Measurements from ENCODE around the gene ZNF652. TPM values are rescaled to one million over a fixed set of nuclear protein-coding genes. Genes with fewer than 3 reads are reported as not detected.

The ZNF652 gene
- total and polyA plus RNA-seq, 3 donors from 2014 or later: 32.3 to 62.3 (median 51.2) TPM

DNA sequence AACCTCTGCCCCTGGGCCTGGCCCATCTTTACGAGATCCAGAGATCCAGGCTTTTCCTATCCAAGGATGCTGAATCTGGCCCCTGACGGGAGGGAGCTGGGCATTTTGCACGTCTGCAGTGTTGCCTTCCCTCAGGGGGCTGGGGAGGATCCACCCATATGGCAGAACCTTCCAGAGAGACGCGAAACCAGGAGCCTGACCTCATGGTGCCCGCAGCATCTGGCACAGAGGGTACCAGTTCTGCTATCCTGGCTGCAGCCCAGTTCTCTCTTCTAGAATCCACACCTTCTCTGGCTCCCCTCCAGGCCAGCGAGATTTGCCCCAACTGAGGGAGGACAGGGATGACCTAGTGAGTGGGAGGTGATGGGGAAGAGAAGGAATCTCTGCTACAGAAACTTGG lies 20.5 kb upstream of the ZNF652 start:
- DNase-seq: no peak
- Histone ChIP-seq H3K9me3 (no peaks in the 10 kb centered on the region), H3K36me3 (ENCODE audit: low read depth, missing control alignments) (no peaks in the 10 kb centered on the region), H3K4me1 (no peaks in the 10 kb centered on the region), H3K4me3 (no peak overlapping the region), H3K27me3 (no peaks in the 10 kb centered on the region), H3K27ac (no peak overlapping the region)
- WGBS, 2 donors: 62 to 70% methylated on average over 7 of the region's 7 CpGs
- intact Hi-C loops (cut with DNase I; ENCODE audit: low total_unique reads): loop anchor here (10.0 kb wide), 1 partner anchor 48 kb away; no protein-coding TSS in a partner anchor
- TF ChIP-seq, protein P1, sequence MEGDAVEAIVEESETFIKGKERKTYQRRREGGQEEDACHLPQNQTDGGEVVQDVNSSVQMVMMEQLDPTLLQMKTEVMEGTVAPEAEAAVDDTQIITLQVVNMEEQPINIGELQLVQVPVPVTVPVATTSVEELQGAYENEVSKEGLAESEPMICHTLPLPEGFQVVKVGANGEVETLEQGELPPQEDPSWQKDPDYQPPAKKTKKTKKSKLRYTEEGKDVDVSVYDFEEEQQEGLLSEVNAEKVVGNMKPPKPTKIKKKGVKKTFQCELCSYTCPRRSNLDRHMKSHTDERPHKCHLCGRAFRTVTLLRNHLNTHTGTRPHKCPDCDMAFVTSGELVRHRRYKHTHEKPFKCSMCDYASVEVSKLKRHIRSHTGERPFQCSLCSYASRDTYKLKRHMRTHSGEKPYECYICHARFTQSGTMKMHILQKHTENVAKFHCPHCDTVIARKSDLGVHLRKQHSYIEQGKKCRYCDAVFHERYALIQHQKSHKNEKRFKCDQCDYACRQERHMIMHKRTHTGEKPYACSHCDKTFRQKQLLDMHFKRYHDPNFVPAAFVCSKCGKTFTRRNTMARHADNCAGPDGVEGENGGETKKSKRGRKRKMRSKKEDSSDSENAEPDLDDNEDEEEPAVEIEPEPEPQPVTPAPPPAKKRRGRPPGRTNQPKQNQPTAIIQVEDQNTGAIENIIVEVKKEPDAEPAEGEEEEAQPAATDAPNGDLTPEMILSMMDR (IDR thresholded peaks at IDR 0.05): no peak
- no peak for TF ChIP-seq POLR2A (IDR thresholded peaks at IDR 0.05)

DNA sequence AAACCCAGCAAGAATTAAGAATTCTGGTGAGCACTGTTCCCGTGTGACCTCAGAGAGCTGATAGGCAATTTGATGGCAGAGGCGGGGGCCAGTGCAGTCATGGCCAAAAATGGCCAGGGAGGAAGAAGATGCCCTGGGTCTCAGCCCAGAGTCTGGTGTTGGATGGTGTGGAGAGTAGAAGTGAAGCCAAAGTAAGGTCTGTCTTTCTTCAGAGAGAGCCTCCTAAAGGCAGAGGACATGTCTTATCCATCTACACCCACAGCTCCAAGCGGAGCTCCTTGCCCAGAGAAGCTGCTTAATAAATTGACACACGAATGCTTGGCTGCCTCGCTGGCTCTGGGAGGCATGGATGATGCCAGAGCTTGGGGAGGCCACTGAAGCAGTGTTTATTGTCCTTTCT lies 19.7 kb upstream of the ZNF652 start:
- 82 to 90% methylated on average over 5 of the region's 5 CpGs for WGBS, 2 donors
- Histone ChIP-seq H3K27ac (no peak overlapping the region), H3K4me1 (no peaks in the 10 kb centered on the region), H3K27me3 (no peaks in the 10 kb centered on the region), H3K9me3 (no peaks in the 10 kb centered on the region), H3K4me3 (no peak overlapping the region), H3K36me3 (ENCODE audit: low read depth, missing control alignments) (no peaks in the 10 kb centered on the region)
- no peak for DNase-seq
- intact Hi-C loops (cut with DNase I; ENCODE audit: low total_unique reads): loop anchor here (10.0 kb wide), 1 partner anchor 47 kb away; no protein-coding TSS in a partner anchor
- TF ChIP-seq, protein P1 (IDR thresholded peaks at IDR 0.05): no peak
- TF ChIP-seq POLR2A (IDR thresholded peaks at IDR 0.05): no peak

DNA sequence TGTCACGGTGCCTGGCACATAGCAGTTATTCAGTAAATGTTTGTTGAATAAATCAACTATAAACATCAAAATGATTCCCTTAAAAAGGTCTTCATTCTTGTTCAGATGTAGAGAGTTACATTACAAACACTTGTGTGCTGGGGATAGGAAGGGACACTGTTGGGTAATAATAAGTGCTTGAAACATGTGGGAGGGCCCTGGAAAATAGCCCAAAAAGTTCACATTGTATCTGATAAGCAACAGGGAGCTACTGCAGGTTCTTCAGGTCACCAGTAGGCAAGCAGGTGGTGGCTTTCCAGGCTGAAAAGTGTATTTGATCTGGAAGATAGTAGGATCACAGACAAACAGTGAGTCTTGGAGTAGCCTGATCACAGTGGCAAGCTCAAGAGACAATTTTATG lies 19.0 kb upstream of the ZNF652 start:
- WGBS, 2 donors: 71 to 77% methylated on average over 1 of the region's 1 CpG
- H3K9me3 ChIP-seq: no peaks in the 10 kb centered on the region
- no peaks in the 10 kb centered on the region for H3K4me1 ChIP-seq
- no peak overlapping the region for H3K27ac ChIP-seq
- H3K36me3 ChIP-seq (ENCODE audit: low read depth, missing control alignments): no peaks in the 10 kb centered on the region
- intact Hi-C loops (cut with DNase I; ENCODE audit: low total_unique reads): loop anchor here (10.0 kb wide), 1 partner anchor 46 kb away; no protein-coding TSS in a partner anchor
- no peak for DNase-seq
- no peaks in the 10 kb centered on the region for H3K27me3 ChIP-seq
- no peak for TF ChIP-seq POLR2A (IDR thresholded peaks at IDR 0.05)
- TF ChIP-seq, protein P1 (IDR thresholded peaks at IDR 0.05): no peak
- H3K4me3 ChIP-seq: no peak overlapping the region

DNA sequence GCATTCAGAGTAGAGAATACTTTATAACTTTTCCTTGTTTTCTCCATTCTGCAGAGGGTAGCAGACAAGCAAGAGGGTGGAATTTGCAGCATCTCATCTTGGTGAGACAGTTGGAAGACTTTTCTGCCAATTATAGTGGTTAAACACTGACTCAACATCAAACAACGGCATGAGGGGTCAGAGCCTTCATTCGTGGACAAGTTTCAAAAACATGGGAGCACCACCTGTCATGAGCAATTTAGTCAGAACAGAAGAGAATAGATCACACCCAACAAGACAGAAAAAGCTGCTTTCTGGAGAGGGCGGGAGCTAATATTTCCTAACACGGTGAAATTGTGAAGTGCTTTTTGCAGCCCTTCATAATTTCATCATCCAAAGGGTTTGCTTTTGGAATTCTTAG lies 17.9 kb upstream of the ZNF652 start:
- no peaks in the 10 kb centered on the region for H3K9me3 ChIP-seq
- no peaks in the 10 kb centered on the region for H3K27me3 ChIP-seq
- no peaks in the 10 kb centered on the region for H3K36me3 ChIP-seq (ENCODE audit: low read depth, missing control alignments)
- TF ChIP-seq, protein P1 (IDR thresholded peaks at IDR 0.05): no peak
- no peak for TF ChIP-seq POLR2A (IDR thresholded peaks at IDR 0.05)
- H3K4me1 ChIP-seq: no peaks in the 10 kb centered on the region
- DNase-seq: no peak
- H3K27ac ChIP-seq: no peak overlapping the region
- intact Hi-C loops (cut with DNase I; ENCODE audit: low total_unique reads): loop anchor here (10.0 kb wide), 1 partner anchor 45 kb away; no protein-coding TSS in a partner anchor
- no peak overlapping the region for H3K4me3 ChIP-seq
- 76 to 86% methylated on average over 4 of the region's 4 CpGs for WGBS, 2 donors

DNA sequence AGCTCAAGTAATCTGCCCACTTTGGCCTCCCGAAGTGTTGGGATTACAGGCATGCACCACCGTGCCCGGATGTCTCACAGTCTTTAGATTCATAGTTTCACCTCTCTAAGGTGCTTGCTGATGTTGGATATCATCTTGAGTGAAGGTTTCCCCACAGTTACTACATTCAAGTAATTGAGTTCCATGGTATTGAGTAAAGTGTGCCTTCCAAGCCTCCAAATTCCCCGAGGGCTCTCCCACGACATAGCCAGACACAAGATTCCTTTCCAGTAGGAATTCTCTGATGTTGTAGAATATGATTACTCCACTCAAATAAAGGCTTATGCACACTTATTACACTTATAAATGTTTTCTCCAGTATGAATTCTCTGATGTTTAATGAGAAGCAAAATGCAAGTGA lies 16.3 kb upstream of the ZNF652 start:
- WGBS, 2 donors: 78 to 84% methylated on average over 5 of the region's 5 CpGs
- no peak overlapping the region for H3K27ac ChIP-seq

More for the DNA sequence above, 16.3 kb upstream of the ZNF652 start:
- Histone ChIP-seq H3K4me3 (no peak overlapping the region), H3K27me3 (no peaks in the 10 kb centered on the region), H3K36me3 (ENCODE audit: low read depth, missing control alignments) (no peaks in the 10 kb centered on the region), H3K9me3 (no peaks in the 10 kb centered on the region), H3K4me1 (no peaks in the 10 kb centered on the region)
- no peak for DNase-seq
- TF ChIP-seq POLR2A (IDR thresholded peaks at IDR 0.05): no peak
- TF ChIP-seq, protein P1 (IDR thresholded peaks at IDR 0.05): no peak
- intact Hi-C loops (cut with DNase I; ENCODE audit: low total_unique reads): no loop called here
